ENCODE data around the gene PPARD.

DNA sequence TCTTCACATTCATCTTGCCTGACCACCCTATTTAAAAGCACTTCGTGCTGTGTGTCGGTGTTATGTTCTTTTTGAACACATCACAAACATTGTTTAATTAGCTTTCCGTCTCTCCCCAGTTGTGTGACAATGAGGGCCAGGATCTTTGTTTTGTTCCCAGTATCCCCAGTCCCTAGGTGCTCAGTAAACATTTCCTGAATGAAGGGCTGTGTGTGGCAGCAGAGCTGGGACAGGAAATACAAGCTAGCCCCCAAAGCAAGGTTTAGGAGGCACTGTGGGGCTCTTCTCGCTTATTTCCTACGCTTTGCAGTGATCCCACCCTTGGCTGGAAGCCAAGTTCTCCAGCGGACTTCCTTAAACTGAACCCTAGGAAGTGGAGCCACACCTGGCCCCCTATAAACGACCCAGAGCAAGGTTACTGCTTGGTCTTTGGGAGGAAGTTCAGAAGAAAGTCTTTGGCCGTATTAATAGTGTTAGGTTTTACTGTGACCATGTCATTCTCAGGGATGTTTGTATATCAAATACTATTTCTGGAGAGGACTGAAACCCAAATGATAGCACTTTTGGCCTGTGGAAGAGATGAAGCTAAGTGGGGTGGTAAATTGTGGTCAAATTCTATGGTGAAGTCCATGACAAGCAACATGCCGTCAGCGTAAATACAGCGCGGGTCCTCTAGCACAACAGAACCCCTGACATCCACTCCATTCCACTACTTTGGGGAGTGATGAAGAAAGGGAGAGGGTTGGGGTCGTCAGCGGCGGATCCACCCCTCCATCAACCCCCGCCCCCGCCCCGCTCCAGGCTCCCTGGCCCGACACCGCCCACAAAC lies 109.2 kb downstream of the PPARD start:
- TF ChIP-seq RAD21 (IDR thresholded peaks at IDR 0.05; ENCODE audit: low read depth), result no peak
- no peak for TF ChIP-seq POLR2AphosphoS5 (IDR thresholded peaks at IDR 0.05; ENCODE audit: low read depth, low read length)
- TF ChIP-seq CTCF (IDR thresholded peaks at IDR 0.05 in 2 of 3, conservative IDR thresholded peaks at IDR 0.05 in 1 of 3; ENCODE audit: borderline replicate concordance in 1 of 3, insufficient read depth in 1 of 3, low read depth in 2 of 3, low read length in 2 of 3), result no peak
- no peak for TF ChIP-seq TCF7L2 (IDR thresholded peaks at IDR 0.05; ENCODE audit: borderline replicate concordance, extremely low read depth, insufficient read depth, insufficient read length)
- no peak for TF ChIP-seq JUND (IDR thresholded peaks at IDR 0.05)
- no peak for TF ChIP-seq POLR2A (IDR thresholded peaks at IDR 0.05; ENCODE audit: borderline replicate concordance, extremely low read depth, insufficient read depth, insufficient read length)
- no peak for TF ChIP-seq EZH2 (IDR thresholded peaks at IDR 0.05)
- TF ChIP-seq SP1 (IDR thresholded peaks at IDR 0.05; ENCODE audit: low read depth), result no peak
- TF ChIP-seq YY1 (IDR thresholded peaks at IDR 0.05; ENCODE audit: extremely low read depth, insufficient replicate concordance, low read depth, low read length), result no peak
- no peak for TF ChIP-seq MAX (IDR thresholded peaks at IDR 0.05)
- TF ChIP-seq ELF1 (IDR thresholded peaks at IDR 0.05; ENCODE audit: borderline replicate concordance, low read depth), result no peak
- no peak for TF ChIP-seq ATF3 (IDR thresholded peaks at IDR 0.05)
- TF ChIP-seq ZFX (IDR thresholded peaks at IDR 0.05), result no peak
- TF ChIP-seq REST (IDR thresholded peaks at IDR 0.05; ENCODE audit: low read depth), result no peak
